Measurements from ENCODE around the gene RGS11. TPM values are rescaled to one million over a fixed set of nuclear protein-coding genes. Genes with fewer than 3 reads are reported as not detected.

The RGS11 gene
- total and polyA plus RNA-seq, 2 of the 4 experiments (the other 2 are of a cell fraction) = under 0.01 to 0.48 TPM

DNA sequence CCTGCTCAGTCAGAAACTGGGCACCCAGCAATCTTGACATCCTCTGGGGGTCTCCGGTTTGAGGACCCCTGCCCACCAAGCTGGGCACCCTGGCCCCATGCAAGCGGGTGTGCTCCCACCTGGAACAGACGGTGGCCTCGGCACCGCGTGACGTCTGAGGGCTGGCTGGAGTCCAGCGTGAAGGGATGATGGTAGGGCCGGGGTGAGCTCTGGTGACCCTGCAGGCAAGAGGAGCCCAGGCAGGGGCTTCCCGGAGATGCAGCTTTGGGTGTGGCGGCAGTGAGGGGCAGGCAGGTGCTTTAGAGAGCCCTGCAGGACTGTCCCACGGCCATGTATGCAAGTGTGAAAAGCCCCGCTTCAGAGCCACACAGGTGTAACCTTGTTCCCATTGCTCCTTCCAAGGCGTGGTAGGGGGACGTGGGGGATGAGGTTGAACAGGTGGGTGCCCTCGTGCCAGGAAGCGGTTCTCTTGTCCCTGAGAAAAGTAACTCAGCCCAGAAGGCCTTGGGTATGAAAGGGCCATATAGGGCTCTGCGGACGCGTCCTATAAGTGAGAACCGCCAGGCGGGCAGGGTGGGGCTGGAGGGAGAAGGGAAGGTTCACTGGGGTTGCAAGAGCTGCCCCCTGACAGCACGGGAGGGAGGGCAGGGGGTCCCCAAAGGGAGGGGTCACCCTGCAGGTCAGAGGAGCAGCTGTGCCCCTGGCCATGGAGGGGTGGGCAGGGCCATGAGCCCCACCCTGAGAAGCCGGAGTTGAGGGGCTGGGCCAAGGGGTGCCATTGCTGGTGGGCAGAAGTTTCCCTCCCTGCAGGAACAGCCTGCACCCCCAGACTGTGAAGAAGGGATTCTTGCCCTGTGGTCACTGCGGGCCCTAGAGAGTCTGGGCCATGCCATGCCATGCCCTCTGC lies 9.2 kb downstream of the RGS11 start:
- Histone ChIP-seq H3K79me1 (ENCODE audit: low read depth in 1 of 2, low read length in 2 of 2) (no peaks in the 10 kb centered on the region), H2BK20ac (ENCODE audit: low read depth, low read length) (no peak overlapping the region), H3K4ac (ENCODE audit: low read depth, low read length) (no peak overlapping the region), H3K4me2 (ENCODE audit: low read depth, low read length) (no peak overlapping the region), H3K4me1 (ENCODE audit: control insufficient read depth, insufficient read depth, low read length) (no peaks in the 10 kb centered on the region), H4K8ac (ENCODE audit: low read depth in 2 of 2, low read length in 2 of 2) (no peak overlapping the region), H2BK15ac (ENCODE audit: low read depth, low read length) (no peak overlapping the region), H4K5ac (ENCODE audit: low read depth, low read length) (no peak overlapping the region), H3K9ac (ENCODE audit: low read depth, low read length) (no peak overlapping the region), H3K9me3 (ENCODE audit: control insufficient read depth, insufficient read depth, low read length) (no peaks in the 10 kb centered on the region), H4K91ac (ENCODE audit: insufficient read depth, low read depth, low read length) (no peak overlapping the region), H3K9me1 (ENCODE audit: insufficient read depth, low read length) (peaks cover 3% of the 10 kb centered on the region), H2AK5ac (ENCODE audit: low read depth, low read length) (no peak overlapping the region), H3K23ac (ENCODE audit: low read depth, low read length) (no peak overlapping the region), H2BK120ac (ENCODE audit: low read depth, low read length) (no peak overlapping the region), H3K27ac (ENCODE audit: insufficient read depth, low read length) (no peak overlapping the region), H3K56ac (ENCODE audit: extremely low read depth, insufficient read depth, low read length) (no peak overlapping the region), H2AK9ac (replicated peaks; ENCODE audit: low read depth, low read length, poor library complexity) (no peak overlapping the region), H3K18ac (ENCODE audit: low read depth, low read length) (no peak overlapping the region), H3K4me3 (ENCODE audit: insufficient read depth, low read depth, low read length) (no peak overlapping the region), H3K36me3 (ENCODE audit: control insufficient read depth, insufficient read depth, low read length) (peaks cover 23% of the 10 kb centered on the region), H4K20me1 (ENCODE audit: insufficient read depth, low read length) (no peaks in the 10 kb centered on the region), H3K27me3 (ENCODE audit: control insufficient read depth, insufficient read depth, low read length) (no peaks in the 10 kb centered on the region; the same call in 1 of the 2 replicates), H2BK5ac (ENCODE audit: low read depth, low read length, poor library complexity, severe bottlenecking) (no peak overlapping the region), H3K14ac (replicated peaks; ENCODE audit: low read depth, low read length) (no peak overlapping the region), H2AFZ (replicated peaks; ENCODE audit: low read length, poor library complexity) (no peak overlapping the region)
- in situ Hi-C loops (cut with MboI; ENCODE audit: low sequenced_read_pairs) (no loop called here), intact Hi-C loops (cut with micrococcal nuclease) (no loop called here), dilution Hi-C loops (cut with HindIII; ENCODE audit: low sequenced_read_pairs, unreplicated experiment) (no loop called here)
- 75% methylated on average over 21 of the region's 25 CpGs; no CpG with 5 or more reads in 1 of the 2 experiments for WGBS, 2 experiments (ENCODE audit: extremely low coverage in 2 of 2, insufficient read length in 1 of 2)
- DNase-seq (no peak), ATAC-seq (ENCODE audit: low read depth) (no peak)
- BruUV-seq (replicated peaks) = no TSS peak
- no peak for TF ChIP-seq RCOR1 (IDR thresholded peaks at IDR 0.05; ENCODE audit: insufficient replicate concordance, low read length)
- TF ChIP-seq RFX5 (IDR thresholded peaks at IDR 0.05; ENCODE audit: low read depth, low read length) = no peak
- ChIA-PET POLR2A (ENCODE audit: unreplicated experiment) (no interaction called here), CTCF (no interaction called here)
